ENCODE data around the gene PLA2G12B. TPM values are rescaled to one million over a fixed set of nuclear protein-coding genes. Genes with fewer than 3 reads are reported as not detected.

Gene PLA2G12B
- polyA plus RNA-seq, 4 donors, result 18.7 to 73.9 (median 36.8) TPM

GRCh38 chr10:72952642-72953158 is 1.9 kb downstream of the PLA2G12B start:
- WGBS, 3 donors, result 27 to 66% (median 42%) methylated on average over 5 of the region's 5 CpGs
- H3K27ac ChIP-seq (ENCODE audit: low read depth in 1 of 3, low read length in 2 of 3), result peak overlapping the region in 2 of 3 donors; percentile 16 to 97
- FAIRE-seq (no peak), DNase-seq (peak; percentile 57 to 65)
- H3K27me3 ChIP-seq (ENCODE audit: control insufficient read depth in 3 of 3, insufficient read depth in 3 of 3, low read length in 3 of 3), result no peaks in the 10 kb centered on the region
- H3K9me3 ChIP-seq (ENCODE audit: control insufficient read depth in 2 of 2, insufficient read depth in 1 of 2, low read depth in 1 of 2, low read length in 1 of 2), result no peaks in the 10 kb centered on the region
- H3K36me3 ChIP-seq (ENCODE audit: control insufficient read depth in 3 of 3, insufficient read depth in 2 of 3, low read depth in 1 of 3, low read length in 3 of 3), result peaks cover 0 to 12% (median 0%) of the 10 kb centered on the region in 3 donors
- H3K4me1 ChIP-seq (ENCODE audit: control insufficient read depth in 3 of 3, insufficient read depth in 2 of 3, low read depth in 1 of 3, low read length in 2 of 3), result peaks cover 0 to 11% (median 0%) of the 10 kb centered on the region in 3 donors
- H3K4me3 ChIP-seq (ENCODE audit: low read depth in 1 of 3, low read length in 3 of 3), result peak overlapping the region in 2 of 3 donors; percentile 72 to 75

- Histone ChIP-seq H3K27ac (ENCODE audit: low read depth in 1 of 3, low read length in 2 of 3) (peak overlapping the region in 1 of 3 donors; percentile 97), H3K36me3 (ENCODE audit: control insufficient read depth in 3 of 3, insufficient read depth in 2 of 3, low read depth in 1 of 3, low read length in 3 of 3) (peaks cover 0 to 15% (median 0%) of the 10 kb centered on the region in 3 donors), H3K9me3 (ENCODE audit: control insufficient read depth in 2 of 2, insufficient read depth in 1 of 2, low read depth in 1 of 2, low read length in 1 of 2) (no peaks in the 10 kb centered on the region), H3K4me1 (ENCODE audit: control insufficient read depth in 3 of 3, insufficient read depth in 2 of 3, low read depth in 1 of 3, low read length in 2 of 3) (peaks cover 0 to 11% (median 0%) of the 10 kb centered on the region in 3 donors), H3K4me3 (ENCODE audit: low read depth in 1 of 3, low read length in 3 of 3) (peak overlapping the region in 2 of 3 donors; percentile 72 to 75), H3K27me3 (ENCODE audit: control insufficient read depth in 3 of 3, insufficient read depth in 3 of 3, low read length in 3 of 3) (no peaks in the 10 kb centered on the region)
- FAIRE-seq (no peak), DNase-seq (no peak)
- WGBS, 3 donors, result 53 to 72% (median 54%) methylated on average over 6 of the region's 6 CpGs
Observed at GRCh38 chr10:72952189-72952588, 2.4 kb downstream of the PLA2G12B start.

- H3K27ac ChIP-seq (ENCODE audit: low read depth in 1 of 3, low read length in 2 of 3), result peak overlapping the region in 1 of 3 donors; percentile 97
- H3K9me3 ChIP-seq (ENCODE audit: control insufficient read depth in 2 of 2, insufficient read depth in 1 of 2, low read depth in 1 of 2, low read length in 1 of 2), result no peaks in the 10 kb centered on the region
- 7 to 59% (median 33%) methylated on average over 3 of the region's 3 CpGs for WGBS, 3 donors
- H3K4me1 ChIP-seq (ENCODE audit: control insufficient read depth in 3 of 3, insufficient read depth in 2 of 3, low read depth in 1 of 3, low read length in 2 of 3), result peaks cover 0 to 11% (median 0%) of the 10 kb centered on the region in 3 donors
- peaks cover 0 to 17% (median 0%) of the 10 kb centered on the region in 3 donors for H3K36me3 ChIP-seq (ENCODE audit: control insufficient read depth in 3 of 3, insufficient read depth in 2 of 3, low read depth in 1 of 3, low read length in 3 of 3)
- H3K27me3 ChIP-seq (ENCODE audit: control insufficient read depth in 3 of 3, insufficient read depth in 3 of 3, low read length in 3 of 3), result no peaks in the 10 kb centered on the region
- DNase-seq (peak; percentile 67 to 76), FAIRE-seq (no peak)
- peak overlapping the region in 2 of 3 donors; percentile 72 to 75 for H3K4me3 ChIP-seq (ENCODE audit: low read depth in 1 of 3, low read length in 3 of 3)
Observed at GRCh38 chr10:72951760-72952159, 2.8 kb downstream of the PLA2G12B start.

GRCh38 chr10:72948762-72949161 is 5.8 kb downstream of the PLA2G12B start:
- FAIRE-seq, result no peak
- WGBS, 3 donors, result 39 to 51% (median 42%) methylated on average over 6 of the region's 6 CpGs
- Histone ChIP-seq H3K27me3 (ENCODE audit: control insufficient read depth in 3 of 3, insufficient read depth in 3 of 3, low read length in 3 of 3) (no peaks in the 10 kb centered on the region), H3K4me3 (ENCODE audit: low read depth in 1 of 3, low read length in 3 of 3) (no peak overlapping the region), H3K36me3 (ENCODE audit: control insufficient read depth in 3 of 3, insufficient read depth in 2 of 3, low read depth in 1 of 3, low read length in 3 of 3) (peaks cover 0 to 17% (median 0%) of the 10 kb centered on the region in 3 donors), H3K4me1 (ENCODE audit: control insufficient read depth in 3 of 3, insufficient read depth in 2 of 3, low read depth in 1 of 3, low read length in 2 of 3) (no peaks in the 10 kb centered on the region), H3K9me3 (ENCODE audit: control insufficient read depth in 2 of 2, insufficient read depth in 1 of 2, low read depth in 1 of 2, low read length in 1 of 2) (no peaks in the 10 kb centered on the region), H3K27ac (ENCODE audit: low read depth in 1 of 3, low read length in 2 of 3) (no peak overlapping the region)
- peak; percentile 15 to 18 for DNase-seq

GRCh38 chr10:72946963-72947362 is 7.6 kb downstream of the PLA2G12B start:
- Histone ChIP-seq H3K9me3 (ENCODE audit: control insufficient read depth in 2 of 2, insufficient read depth in 1 of 2, low read depth in 1 of 2, low read length in 1 of 2) (no peaks in the 10 kb centered on the region), H3K4me1 (ENCODE audit: control insufficient read depth in 3 of 3, insufficient read depth in 2 of 3, low read depth in 1 of 3, low read length in 2 of 3) (no peaks in the 10 kb centered on the region), H3K27me3 (ENCODE audit: control insufficient read depth in 3 of 3, insufficient read depth in 3 of 3, low read length in 3 of 3) (no peaks in the 10 kb centered on the region), H3K27ac (ENCODE audit: low read depth in 1 of 3, low read length in 2 of 3) (no peak overlapping the region), H3K36me3 (ENCODE audit: control insufficient read depth in 3 of 3, insufficient read depth in 2 of 3, low read depth in 1 of 3, low read length in 3 of 3) (peaks cover 0 to 19% (median 0%) of the 10 kb centered on the region in 3 donors), H3K4me3 (ENCODE audit: low read depth in 1 of 3, low read length in 3 of 3) (no peak overlapping the region)
- no peak for FAIRE-seq
- DNase-seq, result no peak
- WGBS, 3 donors, result 81 to 94% (median 93%) methylated on average over 1 of the region's 1 CpG

- no peak overlapping the region for H3K4me3 ChIP-seq (ENCODE audit: low read depth in 1 of 3, low read length in 3 of 3)
- no peaks in the 10 kb centered on the region for H3K27me3 ChIP-seq (ENCODE audit: control insufficient read depth in 3 of 3, insufficient read depth in 3 of 3, low read length in 3 of 3)
- no peaks in the 10 kb centered on the region for H3K9me3 ChIP-seq (ENCODE audit: control insufficient read depth in 2 of 2, insufficient read depth in 1 of 2, low read depth in 1 of 2, low read length in 1 of 2)
- 45 to 61% (median 57%) methylated on average over 2 of the region's 2 CpGs for WGBS, 3 donors
- H3K27ac ChIP-seq (ENCODE audit: low read depth in 1 of 3, low read length in 2 of 3), result no peak overlapping the region
- peaks cover 0 to 22% (median 3%) of the 10 kb centered on the region in 3 donors for H3K36me3 ChIP-seq (ENCODE audit: control insufficient read depth in 3 of 3, insufficient read depth in 2 of 3, low read depth in 1 of 3, low read length in 3 of 3)
- FAIRE-seq (no peak), DNase-seq (no peak)
- no peaks in the 10 kb centered on the region for H3K4me1 ChIP-seq (ENCODE audit: control insufficient read depth in 3 of 3, insufficient read depth in 2 of 3, low read depth in 1 of 3, low read length in 2 of 3)
Observed at GRCh38 chr10:72943498-72944234, 10.9 kb downstream of the PLA2G12B start.

- no peaks in the 10 kb centered on the region for H3K4me1 ChIP-seq (ENCODE audit: control insufficient read depth in 3 of 3, insufficient read depth in 2 of 3, low read depth in 1 of 3, low read length in 2 of 3)
- no peak overlapping the region for H3K4me3 ChIP-seq (ENCODE audit: low read depth in 1 of 3, low read length in 3 of 3)
- H3K27me3 ChIP-seq (ENCODE audit: control insufficient read depth in 3 of 3, insufficient read depth in 3 of 3, low read length in 3 of 3), result peaks cover 0 to 2% (median 0%) of the 10 kb centered on the region in 3 donors
- H3K9me3 ChIP-seq (ENCODE audit: control insufficient read depth in 2 of 2, insufficient read depth in 1 of 2, low read depth in 1 of 2, low read length in 1 of 2), result no peaks in the 10 kb centered on the region
- H3K36me3 ChIP-seq (ENCODE audit: control insufficient read depth in 3 of 3, insufficient read depth in 2 of 3, low read depth in 1 of 3, low read length in 3 of 3), result peaks cover 0 to 43% (median 15%) of the 10 kb centered on the region in 3 donors
- no peak for FAIRE-seq
- DNase-seq, result no peak
- no peak overlapping the region for H3K27ac ChIP-seq (ENCODE audit: low read depth in 1 of 3, low read length in 2 of 3)
- 91 to 97% (median 97%) methylated on average over 6 of the region's 6 CpGs for WGBS, 3 donors
Observed at GRCh38 chr10:72935361-72935760, 19.2 kb downstream of the PLA2G12B start.

GRCh38 chr10:72932259-72933015 is 22.2 kb downstream of the PLA2G12B start:
- no peak for FAIRE-seq
- Histone ChIP-seq H3K4me3 (ENCODE audit: low read depth in 1 of 3, low read length in 3 of 3) (no peak overlapping the region), H3K36me3 (ENCODE audit: control insufficient read depth in 3 of 3, insufficient read depth in 2 of 3, low read depth in 1 of 3, low read length in 3 of 3) (peaks cover 0 to 37% (median 15%) of the 10 kb centered on the region in 3 donors), H3K4me1 (ENCODE audit: control insufficient read depth in 3 of 3, insufficient read depth in 2 of 3, low read depth in 1 of 3, low read length in 2 of 3) (no peaks in the 10 kb centered on the region), H3K27ac (ENCODE audit: low read depth in 1 of 3, low read length in 2 of 3) (no peak overlapping the region), H3K9me3 (ENCODE audit: control insufficient read depth in 2 of 2, insufficient read depth in 1 of 2, low read depth in 1 of 2, low read length in 1 of 2) (no peaks in the 10 kb centered on the region), H3K27me3 (ENCODE audit: control insufficient read depth in 3 of 3, insufficient read depth in 3 of 3, low read length in 3 of 3) (peaks cover 0 to 2% (median 0%) of the 10 kb centered on the region in 3 donors)
- WGBS, 3 donors, result 89 to 91% (median 90%) methylated on average over 20 of the region's 20 CpGs
- no peak for DNase-seq
